Heart left ventricle (tissue), 16 donors: Measurements from ENCODE around the gene RAB17. TPM values are rescaled to one million over a fixed set of nuclear protein-coding genes. Genes with fewer than 3 reads are reported as not detected.
A peak's percentile ranks its signal among the peaks of the same experiment; 100 is the strongest.

ENCODE experiments used
- ATAC-seq, 4 donors: fragments of 200-7000 bp; cut with Tn5 transposase; one replicate each; pipeline ENCODE4 v1.9.1; 2020 to 2022; ENCODE audit warnings: moderate library complexity in 4 of 4, mild to moderate bottlenecking in 3 of 4, moderate number of reproducible peaks in 1 of 4
- DNase-seq, 5 donors: peaks; one replicate each; pipeline ENCODE4 v3.0.0-alpha.2; 2020
- H3K27ac ChIP-seq, 12 donors: fragments of 200-600 bp; sonication (generic) in 4 of 12; one replicate each; pipeline versions ENCODE4 v1.5.0 to v1.8.0; 2016 to 2022; ENCODE audit warnings: mild to moderate bottlenecking in 2 of 12
- H3K27me3 ChIP-seq, 9 donors: fragments of 200-600 bp; sonication (generic) in 2 of 9; one replicate each; pipeline versions ENCODE4 v1.5.1 to v1.8.0; 2016 to 2022; ENCODE audit warnings: mild to moderate bottlenecking in 3 of 9
- H3K36me3 ChIP-seq, 9 donors: fragments of 200-600 bp; sonication (generic) in 2 of 9; one replicate each; pipeline versions ENCODE4 v1.5.0 to v1.8.0; 2018 to 2022; ENCODE audit warnings: mild to moderate bottlenecking in 2 of 9
- H3K4me1 ChIP-seq, 12 donors: fragments of 200-600 bp; sonication (generic) in 4 of 12; one replicate each; pipeline versions ENCODE4 v1.5.0 to v1.8.0; 2016 to 2022; ENCODE audit warnings: mild to moderate bottlenecking in 3 of 12
- H3K4me3 ChIP-seq, 12 donors: fragments of 200-600 bp; sonication (generic) in 4 of 12; one replicate each; pipeline versions ENCODE4 v1.5.0 to v1.8.0; 2017 to 2022; ENCODE audit warnings: mild to moderate bottlenecking in 9 of 12, moderate library complexity in 4 of 12
- H3K9me3 ChIP-seq, 12 donors: fragments of 200-600 bp; sonication (generic) in 4 of 12; one replicate each; pipeline versions ENCODE4 v1.5.0 to v1.8.0; 2016 to 2022; ENCODE audit warnings: mild to moderate bottlenecking in 1 of 12
- POLR2A ChIP-seq, 2 donors: fragments of 450-650 bp; IDR thresholded peaks; one replicate each; pipeline ENCODE4 v1.6.1; 2017; ENCODE audit warnings: antibody characterized with exemption in 2 of 2, mild to moderate bottlenecking in 2 of 2, moderate library complexity in 2 of 2
- WGBS, 4 donors: extraction: QIAGEN DNeasy Blood & Tissue Kit in 2 of 4; methylation state at CpG; one replicate each; pipeline versions ENCODE4 v1.1.5 to v1.1.7; 2013 to 2018; 5-methylcytosine and 5-hydroxymethylcytosine counted together
- intact Hi-C, 10 donors: fragments of 100-400 bp; cut with DNase I; formaldehyde crosslinking; loops; one replicate each; pipeline versions ENCODE4 v1.11.1 to v1.14.2; 2022
- polyA plus RNA-seq, 2 donors: library from polyadenylated mRNA; stranded (reverse); fragments of 200-250 nt; gene quantifications; one replicate each; pipeline ENCODE4 v1.2.3, GENCODE V29; 2013
- total RNA-seq, 9 donors: library from RNA; depleted of rRNA in 2 of 9; stranded (reverse); fragments of >200 nt in 2 of 9; fragmentation: NEBNext Ultra II Directional in 3 of 9; extraction: Animal tissue kit (Norgen Biotek cat#: 25700) in 3 of 9; gene quantifications; one replicate each; pipeline versions ENCODE4 v1.1.0 to v1.2.4, GENCODE V29; 2016 to 2023
- TF ChIP-seq, protein P1 (sequence below), 12 donors: fragments of 200-600 bp; sonication (generic) in 4 of 12; IDR thresholded peaks; one replicate each; pipeline versions ENCODE4 v1.5.0 to v1.8.0; 2018 to 2022; ENCODE audit warnings: antibody characterized with exemption in 12 of 12, mild to moderate bottlenecking in 5 of 12
- donor health status: ischemic (EF 13 %, LVEDD 7.1; RV severe dilation, severe dysfunction).
- donor health status: healthy with polysubstance abuse.
- donor health status: DM: no; HTN: yes; CAD: no.
- donor health status: DM: no; HTN: no; CAD: no.
- donor health status: ischemic (EF 25% LVEDD 6.9; RV normal size, moderate dysfunction).
- donor health status: ischemic (EF 25% LVEDD 5.7; RV mildly dilated, moderate dysfunction).
- donor health status: healthy.
- donor health status: DM: yes; HTN: yes; CAD: no.
- donor health status: ischemic (EF 35%, LVEDD 5.7; RV mildly dilated, moderate dysfunction).
- donor health status: nonischemic (EF 11% LVEDD 7.7; RV severe dilation, severe dysfunction).
- donor health status: DM: yes; HTN: yes; CAD: no.
- donor health status: PGD.
- donor health status: ischemic (EF 29% LVEDD 5.4; RV normal size, mild dysfunction).
- donor health status: nonischemic (EF 23%, LVEDD 6.1; RV moderate dilation, normal function).

Gene RAB17
- total and polyA plus RNA-seq, 11 donors, result 1.1 to 7.3 (median 3.7) TPM

DNA sequence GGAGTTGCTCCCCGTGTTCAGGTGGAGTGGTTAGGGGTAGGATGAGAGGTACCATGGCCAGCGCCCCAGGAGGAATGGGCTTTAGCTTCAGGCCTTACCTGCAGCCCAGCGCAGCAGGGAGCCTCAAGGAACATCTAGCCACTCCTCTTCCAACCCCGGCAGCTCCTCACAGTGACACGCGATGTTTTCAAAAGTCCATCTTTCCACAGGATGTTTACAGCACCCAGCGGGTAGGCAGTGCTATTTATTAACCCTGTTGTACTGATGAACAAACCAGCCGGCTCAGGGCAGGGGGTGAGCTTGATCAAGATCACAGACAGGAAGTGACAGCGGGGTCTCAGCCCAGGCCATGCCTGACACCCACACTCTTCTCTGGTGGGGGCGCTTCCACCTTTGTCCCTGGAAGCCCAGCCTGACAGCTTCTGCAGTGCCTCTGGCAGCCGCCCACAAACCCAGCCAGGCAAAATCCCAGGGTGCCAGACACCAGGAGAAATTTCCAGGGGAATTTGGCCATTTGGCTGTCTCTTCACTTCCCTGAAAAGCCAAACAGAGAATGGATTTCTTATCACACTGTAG lies 42.6 kb downstream of the RAB17 start:
- DNase-seq (no peak), ATAC-seq (no peak)
- peaks cover 0 to 26% (median 4%) of the 10 kb centered on the region in 9 donors for H3K36me3 ChIP-seq
- no peaks in the 10 kb centered on the region for H3K27me3 ChIP-seq
- peaks cover 0 to 5% (median 0%) of the 10 kb centered on the region in 12 donors for H3K4me1 ChIP-seq
- H3K27ac ChIP-seq, result no peak overlapping the region
- 35 to 60% (median 47%) methylated on average over 10 to 11 of the region's 11 CpGs for WGBS, 4 donors
- H3K9me3 ChIP-seq, result no peaks in the 10 kb centered on the region
- no peak overlapping the region for H3K4me3 ChIP-seq
- TF ChIP-seq POLR2A (IDR thresholded peaks at IDR 0.05), result no peak
- TF ChIP-seq, protein P1, sequence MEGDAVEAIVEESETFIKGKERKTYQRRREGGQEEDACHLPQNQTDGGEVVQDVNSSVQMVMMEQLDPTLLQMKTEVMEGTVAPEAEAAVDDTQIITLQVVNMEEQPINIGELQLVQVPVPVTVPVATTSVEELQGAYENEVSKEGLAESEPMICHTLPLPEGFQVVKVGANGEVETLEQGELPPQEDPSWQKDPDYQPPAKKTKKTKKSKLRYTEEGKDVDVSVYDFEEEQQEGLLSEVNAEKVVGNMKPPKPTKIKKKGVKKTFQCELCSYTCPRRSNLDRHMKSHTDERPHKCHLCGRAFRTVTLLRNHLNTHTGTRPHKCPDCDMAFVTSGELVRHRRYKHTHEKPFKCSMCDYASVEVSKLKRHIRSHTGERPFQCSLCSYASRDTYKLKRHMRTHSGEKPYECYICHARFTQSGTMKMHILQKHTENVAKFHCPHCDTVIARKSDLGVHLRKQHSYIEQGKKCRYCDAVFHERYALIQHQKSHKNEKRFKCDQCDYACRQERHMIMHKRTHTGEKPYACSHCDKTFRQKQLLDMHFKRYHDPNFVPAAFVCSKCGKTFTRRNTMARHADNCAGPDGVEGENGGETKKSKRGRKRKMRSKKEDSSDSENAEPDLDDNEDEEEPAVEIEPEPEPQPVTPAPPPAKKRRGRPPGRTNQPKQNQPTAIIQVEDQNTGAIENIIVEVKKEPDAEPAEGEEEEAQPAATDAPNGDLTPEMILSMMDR (IDR thresholded peaks at IDR 0.05), result no peak
- intact Hi-C loops, result no loop called here

GRCh38 chr2:237546876-237547395 lies 43.6 kb downstream of the RAB17 start:
- intact Hi-C loops, result no loop called here
- H3K4me3 ChIP-seq, result no peak overlapping the region
- H3K36me3 ChIP-seq, result peaks cover 0 to 22% (median 4%) of the 10 kb centered on the region in 9 donors
- WGBS, 4 donors, result 81 to 89% (median 86%) methylated on average over 12 to 13 of the region's 13 CpGs
- H3K27ac ChIP-seq, result no peak overlapping the region
- no peak for TF ChIP-seq POLR2A (IDR thresholded peaks at IDR 0.05)
- no peak for DNase-seq
- H3K27me3 ChIP-seq, result no peaks in the 10 kb centered on the region
- no peaks in the 10 kb centered on the region for H3K9me3 ChIP-seq
- ATAC-seq, result peak in 1 of 4 donors; percentile 21
- peaks cover 0 to 5% (median 0%) of the 10 kb centered on the region in 12 donors for H3K4me1 ChIP-seq

DNA sequence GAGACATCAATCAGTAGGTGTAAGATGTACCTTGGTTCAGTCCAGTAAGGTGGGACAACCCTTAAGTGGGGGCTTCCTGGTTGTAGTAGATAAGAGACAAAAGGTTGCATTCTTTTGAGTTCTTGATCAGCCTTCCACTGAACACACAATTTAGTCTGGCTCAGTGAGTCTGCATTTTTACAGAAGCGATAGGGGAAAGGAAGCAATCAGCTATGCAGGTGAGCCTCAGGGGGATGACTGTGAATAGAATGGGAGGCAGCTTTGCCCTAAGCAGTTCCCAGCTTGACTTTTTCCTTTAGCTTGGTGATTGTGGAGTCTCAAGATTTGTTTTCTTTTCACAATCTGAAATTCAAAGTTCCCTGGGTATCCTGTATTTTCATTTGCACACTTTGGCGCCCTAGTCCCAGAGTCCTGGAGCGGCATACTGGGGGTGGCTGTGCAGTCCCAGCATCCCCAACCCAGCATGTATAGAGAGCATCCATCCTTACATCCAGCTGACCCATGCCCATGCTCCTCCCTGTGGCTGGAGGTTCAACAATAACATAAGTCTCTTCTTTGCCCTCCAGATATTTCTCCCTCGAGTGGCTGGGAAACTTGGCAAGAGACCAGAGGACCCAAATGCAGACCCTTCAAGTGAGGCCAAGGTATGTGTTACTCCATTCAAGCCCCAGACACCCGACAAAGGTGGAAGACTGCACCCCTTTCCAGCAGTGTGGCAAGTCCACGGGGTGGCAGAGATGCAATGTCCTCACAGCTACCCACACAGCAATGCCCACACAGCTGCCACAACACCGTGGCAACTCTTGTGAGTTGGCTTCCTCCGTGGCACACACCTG lies 44.3 kb downstream of the RAB17 start:
- Histone ChIP-seq H3K4me1 (peaks cover 0 to 9% (median 2%) of the 10 kb centered on the region in 12 donors), H3K27me3 (no peaks in the 10 kb centered on the region), H3K36me3 (peaks cover 0 to 21% (median 4%) of the 10 kb centered on the region in 9 donors), H3K4me3 (no peak overlapping the region), H3K9me3 (no peaks in the 10 kb centered on the region), H3K27ac (no peak overlapping the region)
- DNase-seq (no peak), ATAC-seq (peak in 1 of 4 donors; percentile 44)
- TF ChIP-seq, protein P1 (IDR thresholded peaks at IDR 0.05), result no peak
- TF ChIP-seq POLR2A (IDR thresholded peaks at IDR 0.05), result no peak
- intact Hi-C loops, result no loop called here
- WGBS, 4 donors, result 70 to 87% (median 78%) methylated on average over 8 of the region's 8 CpGs

GRCh38 chr2:237542001-237542704 lies 48.4 kb downstream of the RAB17 start:
- peaks cover 0 to 15% (median 4%) of the 10 kb centered on the region in 9 donors for H3K36me3 ChIP-seq
- peaks cover 0 to 20% (median 16%) of the 10 kb centered on the region in 12 donors for H3K4me1 ChIP-seq
- H3K27me3 ChIP-seq, result no peaks in the 10 kb centered on the region
- no peak overlapping the region for H3K27ac ChIP-seq
- no peak overlapping the region for H3K4me3 ChIP-seq
- WGBS, 4 donors, result 94 to 96% (median 95%) methylated on average over 14 to 18 of the region's 18 CpGs
- no peak for TF ChIP-seq POLR2A (IDR thresholded peaks at IDR 0.05)
- TF ChIP-seq, protein P1 (IDR thresholded peaks at IDR 0.05), result no peak
- no peaks in the 10 kb centered on the region for H3K9me3 ChIP-seq
- peak in 1 of 5 donors; percentile 22 for DNase-seq
- intact Hi-C loops, result no loop called here
- no peak for ATAC-seq
